GM19467 (cell line): ENCODE data around the gene MAPK8IP3.
"Not testable (repeated sequence)": the region's sequence is repeated elsewhere in the genome, so short reads cannot be mapped to it uniquely, and the experiment has no call there.

ENCODE experiments used
- ATAC-seq: cut with Tn5 transposase; IDR thresholded peaks from one replicate; pipeline ENCODE4 v1.9.1; 2021; ENCODE audit warnings: mild to moderate bottlenecking, moderate library complexity; ENCODE audit not compliant: unreplicated experiment

MAPK8IP3 gene

DNA sequence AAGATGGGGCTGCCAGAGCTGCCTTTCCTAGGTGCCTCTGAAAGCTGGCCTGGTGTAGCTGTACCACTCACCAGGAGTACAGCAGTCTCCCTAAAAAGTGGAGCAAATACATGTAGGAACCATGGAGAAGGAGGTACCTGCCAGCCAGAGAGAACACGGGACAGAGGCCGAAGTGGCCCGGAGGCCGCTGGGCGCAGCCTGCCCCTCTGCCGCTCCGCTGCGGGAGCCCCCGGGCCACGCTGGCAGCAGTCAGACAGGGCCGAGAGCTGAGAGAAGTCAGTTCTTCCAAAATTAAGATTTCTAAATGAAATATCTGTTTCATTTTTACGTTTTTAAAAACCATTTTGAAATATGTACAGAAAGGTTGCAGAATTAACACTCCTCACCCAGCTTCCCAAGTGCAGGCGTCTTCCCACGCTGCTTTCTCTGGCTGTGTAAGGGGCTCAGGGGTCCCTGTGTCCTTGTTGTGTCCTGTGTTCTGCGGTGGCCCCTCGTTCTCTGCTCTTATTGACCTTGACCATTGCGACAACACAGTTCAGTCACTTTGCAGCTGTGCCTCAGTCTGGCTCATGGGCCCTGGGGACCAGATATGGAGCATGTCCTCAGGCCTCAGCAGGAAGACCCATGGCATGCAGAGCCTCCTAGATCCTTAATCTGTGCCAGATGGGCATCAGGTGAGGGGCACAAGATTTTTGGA lies 5.0 kb downstream of the MAPK8IP3 start:
- no peak for ATAC-seq

DNA sequence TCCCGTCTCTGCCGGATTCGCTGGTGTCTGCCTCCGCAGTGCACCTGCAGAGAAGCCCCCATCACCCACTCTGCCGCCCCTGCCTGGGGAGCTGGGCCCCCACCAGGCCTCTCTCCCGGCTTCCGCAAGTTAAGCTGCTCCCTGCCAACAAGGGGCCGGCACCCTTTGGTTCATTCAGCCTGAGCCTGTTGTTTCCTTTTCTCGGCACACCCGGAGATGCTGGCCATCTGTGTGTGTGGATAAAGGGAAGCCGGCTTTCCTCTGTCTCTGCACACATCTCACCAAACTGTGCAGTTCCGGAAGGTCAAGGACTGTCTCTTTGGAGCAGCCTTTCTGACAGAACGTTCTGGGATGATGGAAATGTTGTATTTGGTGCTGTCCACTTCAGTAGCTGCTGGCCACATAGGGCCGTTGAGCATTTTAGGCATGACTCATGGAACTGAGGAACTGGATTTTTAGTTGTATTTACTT lies 6.8 kb downstream of the MAPK8IP3 start:
- no peak for ATAC-seq

DNA sequence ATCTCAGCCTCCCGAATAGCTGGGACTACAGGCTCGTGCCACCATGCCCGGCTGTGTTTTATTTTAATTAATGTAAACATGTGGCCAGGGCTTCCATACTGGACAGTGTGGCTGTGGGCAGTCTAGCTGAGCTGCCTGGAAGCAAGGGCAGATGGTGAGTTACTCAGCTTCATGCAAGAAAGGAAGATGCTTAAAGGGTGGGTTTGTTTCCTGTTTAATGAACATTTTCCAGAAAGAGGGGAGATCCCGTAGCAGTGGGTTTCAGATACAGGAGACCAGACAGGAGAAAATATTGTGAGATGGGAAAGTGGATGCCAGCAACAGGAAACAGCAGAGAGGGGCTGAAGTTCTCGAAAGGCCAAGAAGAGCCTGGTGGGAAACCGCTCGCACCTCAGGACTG lies 7.3 kb downstream of the MAPK8IP3 start:
- ATAC-seq: no peak

DNA sequence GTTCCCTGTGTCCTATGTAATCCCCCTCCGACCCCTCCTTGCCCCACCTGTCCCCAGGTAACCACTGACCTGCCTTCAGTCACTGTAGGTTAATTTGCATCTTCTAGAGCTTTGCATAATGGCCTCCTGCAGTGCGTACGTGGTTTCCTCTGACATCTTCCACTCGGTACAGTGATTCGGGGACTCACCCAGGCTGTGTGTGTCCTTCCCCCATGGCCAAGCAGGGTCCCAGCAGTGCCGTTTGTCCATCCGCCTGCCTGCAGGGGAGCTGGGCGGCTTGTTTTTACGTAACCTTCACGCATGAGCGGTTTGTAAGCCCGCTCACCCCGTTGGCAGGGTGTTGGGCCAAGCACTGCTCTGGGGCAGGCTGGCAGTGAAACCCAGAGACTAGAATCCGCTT lies 7.9 kb downstream of the MAPK8IP3 start:
- no peak for ATAC-seq

DNA sequence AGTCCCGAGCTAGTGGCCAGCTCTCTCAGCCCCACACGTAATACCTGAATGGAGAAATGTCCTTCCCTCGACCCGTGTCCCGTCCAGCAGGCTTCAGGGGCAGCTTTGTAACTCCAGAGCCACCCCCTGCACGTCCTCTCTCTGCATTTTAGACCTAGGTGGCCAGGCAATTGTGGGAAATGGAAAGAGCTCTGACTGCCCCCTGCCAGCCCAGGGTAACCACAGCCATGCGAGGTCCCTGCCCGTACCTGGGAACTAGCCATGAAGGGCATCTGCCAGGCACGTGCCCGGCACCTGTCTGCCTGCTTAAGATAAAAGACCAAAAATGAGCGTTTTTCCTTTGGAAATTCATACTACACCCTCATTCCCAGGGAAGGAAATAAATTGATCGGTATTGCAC lies 9.2 kb downstream of the MAPK8IP3 start:
- ATAC-seq: no peak

DNA sequence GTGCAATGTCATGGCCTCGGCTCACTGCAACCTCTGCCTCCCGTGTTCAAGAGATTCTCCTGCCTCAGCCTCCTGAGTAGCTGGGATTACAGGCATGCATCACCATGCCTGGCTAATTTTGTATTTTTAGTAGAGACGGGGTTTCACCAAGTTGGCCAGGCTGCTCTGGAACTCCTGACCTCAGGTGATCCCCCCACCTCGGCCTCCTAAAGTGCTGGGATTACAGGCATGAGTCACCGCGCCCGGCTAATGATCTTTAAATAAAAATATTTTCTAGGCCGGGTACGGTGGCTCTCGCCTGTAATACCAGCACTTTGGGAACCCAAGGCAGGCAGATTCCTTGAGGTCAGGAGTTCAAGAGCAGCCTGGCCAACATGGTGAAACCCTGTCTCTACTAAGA lies 12.2 kb downstream of the MAPK8IP3 start:
- not testable (repeated sequence) for ATAC-seq

DNA sequence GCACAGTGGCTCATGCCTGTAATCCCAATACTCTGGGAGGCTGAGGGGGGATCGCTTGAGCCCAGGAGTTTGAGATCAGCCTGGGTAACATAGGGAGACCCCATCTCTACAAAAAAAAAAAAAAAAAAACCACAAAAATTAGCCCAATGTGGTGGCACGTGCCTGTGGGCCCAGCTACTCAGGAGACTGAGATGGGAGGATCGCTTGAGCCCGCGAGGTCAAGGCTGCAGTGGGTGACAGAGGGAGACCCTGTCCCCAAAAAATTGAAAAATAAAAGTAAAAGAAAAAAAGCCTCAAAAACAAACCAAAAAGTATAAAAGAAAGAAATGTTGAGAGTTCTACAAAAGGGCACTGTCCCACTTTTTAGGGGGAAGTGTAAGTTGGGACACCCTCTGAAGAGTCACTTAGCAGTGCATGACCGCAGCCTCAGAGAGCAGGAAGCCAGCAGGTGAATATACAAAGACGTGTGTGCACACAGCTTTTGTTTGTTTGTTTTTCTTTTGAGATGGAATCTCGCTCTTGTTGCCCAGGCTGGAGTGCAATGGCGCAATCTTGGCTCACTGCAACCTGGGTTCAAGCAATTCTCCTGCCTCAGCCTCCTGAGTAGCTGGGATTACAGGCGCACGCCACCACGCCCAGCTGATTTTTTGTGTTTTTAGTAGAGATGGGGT lies 13.7 kb downstream of the MAPK8IP3 start:
- not testable (repeated sequence) for ATAC-seq

DNA sequence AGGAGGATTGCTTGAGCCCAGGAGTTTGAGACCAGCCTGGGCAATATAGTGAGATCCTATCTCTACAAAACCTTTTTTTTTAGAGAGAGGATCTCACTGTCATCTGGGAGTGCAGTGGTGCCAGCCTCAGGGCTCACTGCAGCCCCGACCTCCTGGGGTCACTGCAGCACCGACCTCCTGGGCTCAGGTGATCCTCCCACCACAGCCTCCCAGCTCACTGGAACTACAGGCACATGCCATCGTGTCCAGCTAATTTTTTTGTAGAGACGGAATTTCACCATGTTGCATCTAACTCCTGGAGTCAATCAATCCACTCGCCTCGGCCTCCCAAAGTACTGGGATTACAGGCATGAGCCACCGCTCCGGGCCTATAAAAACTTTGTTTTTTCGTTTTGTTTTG lies 15.4 kb downstream of the MAPK8IP3 start:
- ATAC-seq: no peak

DNA sequence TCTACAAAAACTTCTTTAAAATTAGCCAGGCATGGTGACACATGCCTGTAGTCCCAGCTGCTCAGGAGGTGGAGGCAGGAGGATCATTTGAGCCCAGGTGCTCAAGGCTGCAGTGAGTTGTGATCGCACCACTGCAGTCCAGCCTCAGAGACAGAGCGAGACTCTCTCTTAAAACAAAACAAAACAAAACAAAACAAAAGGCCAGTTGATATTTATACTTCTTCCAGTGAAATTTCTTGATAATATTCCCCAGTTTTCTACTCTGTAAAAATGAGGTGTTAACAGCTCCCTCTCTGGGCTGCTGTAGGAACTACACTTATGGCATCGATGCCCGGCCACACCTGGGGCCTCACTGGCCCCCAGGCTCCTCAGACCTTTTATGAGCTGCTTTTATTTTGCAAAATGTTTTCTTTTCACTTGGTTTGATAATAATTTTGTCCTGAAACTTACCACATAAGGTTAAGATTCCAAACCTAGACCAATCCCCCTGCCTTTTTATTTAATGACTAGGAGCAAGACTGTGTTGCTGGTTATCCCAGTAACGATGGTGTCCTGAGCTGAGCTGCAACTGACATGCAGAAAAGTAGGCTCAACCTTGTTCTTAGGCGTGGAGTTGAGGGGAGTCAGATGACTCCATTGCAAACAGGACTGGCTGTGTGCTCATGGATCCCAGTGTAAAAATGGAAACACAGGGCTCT lies 17.6 kb downstream of the MAPK8IP3 start:
- ATAC-seq: no peak

DNA sequence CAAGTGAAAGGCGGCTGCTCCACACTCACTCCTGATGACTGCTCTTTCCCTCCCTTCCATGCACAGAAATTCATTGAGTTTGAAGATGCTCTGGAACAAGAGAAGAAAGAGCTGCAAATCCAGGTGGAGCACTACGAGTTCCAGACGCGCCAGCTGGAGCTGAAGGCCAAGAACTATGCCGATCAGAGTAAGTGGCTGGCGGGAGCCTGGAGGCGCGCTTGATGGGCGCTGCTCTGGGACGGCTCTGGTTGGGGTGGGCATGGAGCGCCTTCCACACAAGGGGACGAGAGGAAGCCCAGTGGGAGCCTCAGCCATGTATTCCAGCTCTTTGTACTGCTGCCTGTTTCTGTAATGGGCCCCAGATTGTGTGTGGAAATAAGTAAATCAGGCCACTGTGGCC lies 18.5 kb downstream of the MAPK8IP3 start:
- ATAC-seq: no peak

DNA sequence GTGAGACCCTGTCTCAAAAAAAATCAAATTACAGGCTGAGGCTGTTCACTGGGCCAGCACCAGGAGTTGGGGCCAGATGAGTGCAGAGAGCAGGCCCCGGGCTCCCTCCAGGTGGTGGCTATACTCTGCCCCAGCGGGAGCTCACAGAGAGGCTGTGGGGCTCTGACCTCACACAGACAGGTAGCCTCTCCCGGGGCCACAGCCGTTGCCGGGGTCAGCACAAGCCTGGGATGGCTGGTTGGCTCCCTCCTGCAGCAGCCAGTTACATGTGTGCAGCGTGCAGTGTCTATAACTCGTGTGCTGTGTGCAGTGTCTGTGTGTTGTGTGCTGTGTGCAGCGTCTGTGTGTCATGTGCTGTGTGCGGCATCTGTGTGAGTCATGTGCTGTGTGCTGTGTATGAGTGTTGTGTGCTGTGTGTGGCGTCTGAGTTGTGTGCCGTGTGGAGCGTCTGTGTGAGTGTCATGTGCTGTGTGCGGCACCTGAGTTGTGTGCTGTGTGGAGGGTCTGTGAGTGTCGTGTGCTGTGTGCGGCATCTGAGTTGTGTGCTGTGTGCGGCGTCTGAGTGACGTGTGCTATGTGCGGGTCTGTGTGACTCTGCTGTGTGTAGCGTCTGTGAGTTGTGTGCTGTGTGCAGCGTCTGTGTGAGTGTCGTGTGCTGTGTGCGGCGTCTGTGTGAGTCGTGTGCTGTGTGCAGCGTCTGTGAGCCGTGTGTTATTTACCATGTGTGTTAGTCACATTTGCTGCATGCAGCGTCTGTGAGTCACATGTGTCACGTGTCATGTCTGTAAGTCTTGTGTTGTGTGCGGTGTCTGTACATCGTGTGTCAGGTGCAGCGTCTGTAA lies 20.9 kb downstream of the MAPK8IP3 start:
- no peak for ATAC-seq

DNA sequence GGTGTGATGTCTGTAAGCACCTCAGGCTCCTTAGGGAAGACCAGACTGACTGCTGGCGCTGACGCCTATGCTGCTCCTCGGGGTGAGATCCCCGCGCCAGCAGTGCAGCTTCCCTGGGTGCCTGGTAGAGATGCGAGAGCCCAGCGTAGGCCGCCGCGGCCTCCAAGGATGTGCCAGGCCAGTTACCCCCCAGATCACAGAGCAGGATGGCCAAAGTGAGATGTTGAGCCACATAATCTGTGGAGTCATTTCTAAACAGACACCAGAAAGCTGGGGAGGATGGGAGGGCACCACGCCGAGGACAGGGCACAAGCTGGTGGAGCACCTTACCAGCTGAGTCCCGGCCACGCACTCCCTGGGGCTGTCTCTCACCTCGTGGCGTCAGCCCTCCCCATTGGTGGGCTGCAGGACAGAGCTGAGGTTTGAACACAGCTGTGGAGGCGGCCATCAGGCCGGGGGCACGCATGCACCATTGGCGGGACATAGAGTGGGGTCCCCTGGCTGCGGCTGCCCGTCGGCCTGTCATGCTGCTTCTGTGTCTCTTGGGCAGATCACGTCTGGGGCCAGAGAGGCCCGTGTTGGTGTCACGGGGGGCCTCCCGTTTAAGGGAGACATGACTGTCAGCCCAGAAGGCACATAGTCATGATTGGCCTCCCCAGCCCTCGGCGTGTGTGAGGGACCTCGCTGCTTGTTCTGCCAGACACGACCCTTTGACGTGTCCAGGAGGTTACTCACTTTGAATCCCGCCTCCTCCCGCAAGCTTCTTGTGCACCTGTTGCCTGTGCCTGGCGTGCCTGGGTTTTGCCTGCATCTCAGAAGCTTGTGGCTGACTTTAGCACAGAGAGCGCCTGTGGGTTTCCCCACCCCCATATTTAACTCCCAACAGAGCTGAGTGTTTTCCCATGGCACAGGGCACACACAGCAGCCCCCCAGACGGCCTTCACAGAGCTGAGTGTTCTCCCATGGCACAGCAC lies 21.9 kb downstream of the MAPK8IP3 start:
- ATAC-seq: no peak

DNA sequence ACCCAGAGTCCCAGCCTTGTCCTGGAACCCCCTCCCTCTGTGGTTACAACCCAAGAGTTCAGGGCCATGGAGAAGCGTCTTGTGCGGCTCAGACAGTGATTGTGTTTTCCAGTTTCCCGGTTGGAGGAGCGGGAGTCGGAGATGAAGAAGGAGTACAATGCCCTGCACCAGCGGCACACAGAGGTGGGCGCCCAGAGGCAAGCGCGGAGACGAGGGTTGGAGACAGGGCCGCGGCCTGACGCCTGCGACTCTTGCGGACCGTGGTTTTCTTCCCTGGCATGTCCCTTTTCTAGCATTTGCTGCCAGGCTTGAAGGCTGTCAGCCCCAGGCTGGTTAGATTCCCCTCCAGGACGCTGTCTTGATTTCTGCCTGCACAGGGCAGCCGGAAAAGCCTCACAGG lies 23.0 kb downstream of the MAPK8IP3 start:
- ATAC-seq: no peak

DNA sequence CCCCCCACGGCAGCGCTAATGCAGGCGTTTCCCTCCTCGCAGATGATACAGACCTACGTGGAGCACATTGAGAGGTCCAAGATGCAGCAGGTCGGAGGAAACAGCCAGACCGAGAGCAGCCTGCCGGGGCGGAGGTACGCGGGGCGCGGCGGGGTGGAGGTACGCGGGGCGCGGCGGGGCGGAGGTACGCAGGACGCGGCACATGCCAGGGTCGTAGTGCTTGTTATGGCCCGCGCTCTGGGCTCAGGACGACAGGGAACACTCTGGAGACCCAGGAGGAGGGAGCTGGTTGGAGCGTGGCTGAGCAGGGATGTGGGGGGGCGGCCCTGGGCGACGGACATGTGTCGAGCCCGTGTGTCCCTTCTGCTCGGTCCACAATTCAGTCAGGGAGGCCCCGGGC lies 23.4 kb downstream of the MAPK8IP3 start:
- ATAC-seq: no peak

DNA sequence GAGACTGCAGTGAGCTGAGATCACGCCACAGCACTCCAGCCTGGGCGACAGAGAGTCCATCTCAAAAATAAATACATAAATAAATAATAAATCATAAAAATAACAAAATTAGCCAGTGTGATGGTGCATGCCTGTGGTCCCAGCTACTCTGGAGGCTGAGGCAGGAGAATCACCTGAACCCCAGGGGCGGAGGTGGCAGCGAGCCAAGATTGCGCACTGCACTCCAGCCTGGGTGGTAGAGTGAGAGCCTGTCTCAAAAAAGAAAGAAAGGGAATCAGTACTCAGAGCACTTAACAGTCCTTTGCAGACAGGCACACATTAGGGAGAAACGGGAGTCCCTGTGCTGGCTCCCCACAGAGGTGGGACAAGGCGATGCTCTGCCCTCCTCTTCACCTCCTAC lies 25.1 kb downstream of the MAPK8IP3 start:
- no peak for ATAC-seq

DNA sequence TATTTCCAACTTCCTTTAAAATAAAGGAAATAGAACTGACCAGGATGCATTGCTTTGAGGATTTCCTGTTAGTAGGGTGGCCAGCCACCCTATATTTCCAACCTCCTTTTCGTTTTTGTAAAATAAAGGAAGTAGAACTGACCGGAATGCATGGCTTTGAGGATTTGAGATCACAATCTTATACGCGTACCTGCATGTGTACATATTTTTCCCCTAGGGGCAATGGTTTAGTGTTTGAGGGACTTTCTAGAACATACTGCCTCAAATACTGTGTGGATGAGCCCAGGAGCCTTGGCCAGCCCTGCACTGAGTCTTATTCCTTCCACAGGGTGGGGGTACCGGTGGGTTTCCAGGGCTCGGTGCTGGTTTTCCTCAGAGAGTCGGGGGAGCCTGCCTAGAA lies 25.6 kb downstream of the MAPK8IP3 start:
- no peak for ATAC-seq

DNA sequence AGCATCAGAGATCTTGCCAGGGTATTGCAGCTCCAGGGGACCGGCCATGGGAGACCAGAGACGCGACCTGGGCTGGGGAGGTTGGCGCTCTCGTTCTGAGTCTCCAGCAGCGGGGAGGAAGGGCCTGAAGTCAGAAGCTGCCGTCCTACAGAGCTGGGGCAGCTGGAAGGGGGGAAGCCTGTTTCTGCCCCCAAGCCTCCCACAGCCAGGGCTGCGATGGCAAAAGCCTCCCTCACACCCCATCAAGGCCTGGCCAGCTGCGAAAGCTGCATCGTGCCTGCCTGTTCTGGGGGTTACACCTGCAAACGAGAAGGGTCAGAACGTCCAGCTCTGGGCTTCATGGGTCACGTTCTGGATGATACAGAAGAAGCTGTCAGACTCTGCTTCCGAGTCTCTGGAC lies 26.1 kb downstream of the MAPK8IP3 start:
- no peak for ATAC-seq

DNA sequence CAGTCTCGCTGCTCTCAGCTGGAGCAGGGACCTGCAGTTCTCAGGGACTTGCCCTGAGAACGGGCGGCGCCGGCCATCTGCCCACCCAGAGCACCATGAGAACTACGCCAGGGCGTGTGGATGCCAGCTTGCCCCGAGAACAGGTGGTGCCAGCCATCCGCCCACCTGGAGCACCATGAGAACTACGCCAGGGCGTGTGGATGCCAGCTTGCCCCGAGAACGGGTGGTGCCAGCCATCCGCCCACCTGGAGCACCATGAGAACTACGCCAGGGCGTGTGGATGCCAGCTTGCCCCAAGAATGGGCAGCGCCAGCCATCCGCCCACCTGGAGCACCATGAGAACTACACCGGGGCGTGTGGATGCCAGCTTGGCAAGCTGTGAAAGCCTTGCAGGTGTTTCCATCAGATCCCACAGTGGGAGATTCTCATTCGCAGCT lies 26.6 kb downstream of the MAPK8IP3 start:
- not testable (repeated sequence) for ATAC-seq

DNA sequence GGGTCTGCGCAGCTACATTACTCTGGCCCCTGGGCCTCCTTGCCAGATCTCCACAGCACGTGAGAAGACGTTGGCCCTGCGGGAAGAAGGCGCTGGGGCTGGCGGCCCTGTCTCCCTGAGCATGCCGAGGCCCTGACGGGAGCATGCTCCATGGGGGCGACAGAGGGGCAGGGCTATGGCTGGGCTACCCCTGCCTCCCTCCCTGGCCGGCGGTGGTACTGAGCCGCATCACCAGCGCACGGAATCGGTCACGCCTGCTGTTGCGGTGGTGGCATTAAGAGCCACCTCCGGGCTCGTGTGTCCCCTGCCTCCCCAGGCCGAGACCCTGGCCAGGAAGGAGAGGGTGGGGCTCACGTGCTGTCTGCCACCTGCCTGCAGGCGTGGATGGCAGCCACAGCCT lies 28.1 kb downstream of the MAPK8IP3 start:
- ATAC-seq: no peak

DNA sequence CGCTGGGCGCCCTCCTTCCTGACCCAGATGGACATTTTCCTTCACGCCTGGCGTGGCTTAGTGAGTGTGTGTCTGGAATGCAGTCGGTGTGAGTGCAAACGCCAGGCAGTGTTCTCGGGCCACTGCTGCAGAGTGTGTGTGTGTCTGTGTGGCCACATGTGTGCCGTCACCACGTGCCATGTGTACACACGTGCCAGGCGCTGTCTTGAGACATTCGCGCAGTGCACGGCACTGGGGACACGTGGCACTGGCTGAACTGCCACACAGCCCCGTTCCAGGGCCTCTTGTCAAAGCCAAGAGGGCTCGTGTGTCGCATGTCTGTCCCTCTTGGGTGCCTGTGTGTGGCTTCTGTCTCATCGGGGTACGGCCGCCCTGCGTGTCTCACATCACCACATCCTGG lies 28.8 kb downstream of the MAPK8IP3 start:
- ATAC-seq: no peak
